ENCODE data around the gene PLSCR1. TPM values are rescaled to one million over a fixed set of nuclear protein-coding genes. Genes with fewer than 3 reads are reported as not detected.

Gene PLSCR1
- total RNA-seq, 1 donor from 2014 or later = 86.9 TPM

GRCh38 chr3:146574173-146574572 is 29.8 kb upstream of the PLSCR1 start:
- no peak overlapping the region for H3K4me3 Mint-ChIP-seq (ENCODE audit: low read depth)
- no peak for DNase-seq (ENCODE audit: low spot score, unreplicated experiment)
- H3K36me3 Mint-ChIP-seq (ENCODE audit: insufficient read depth) = no peaks in the 10 kb centered on the region
- H3K4me1 Mint-ChIP-seq (ENCODE audit: low read depth) = peaks cover 15% of the 10 kb centered on the region
- H3K27me3 Mint-ChIP-seq = no peaks in the 10 kb centered on the region
- TF ChIP-seq, protein P1, sequence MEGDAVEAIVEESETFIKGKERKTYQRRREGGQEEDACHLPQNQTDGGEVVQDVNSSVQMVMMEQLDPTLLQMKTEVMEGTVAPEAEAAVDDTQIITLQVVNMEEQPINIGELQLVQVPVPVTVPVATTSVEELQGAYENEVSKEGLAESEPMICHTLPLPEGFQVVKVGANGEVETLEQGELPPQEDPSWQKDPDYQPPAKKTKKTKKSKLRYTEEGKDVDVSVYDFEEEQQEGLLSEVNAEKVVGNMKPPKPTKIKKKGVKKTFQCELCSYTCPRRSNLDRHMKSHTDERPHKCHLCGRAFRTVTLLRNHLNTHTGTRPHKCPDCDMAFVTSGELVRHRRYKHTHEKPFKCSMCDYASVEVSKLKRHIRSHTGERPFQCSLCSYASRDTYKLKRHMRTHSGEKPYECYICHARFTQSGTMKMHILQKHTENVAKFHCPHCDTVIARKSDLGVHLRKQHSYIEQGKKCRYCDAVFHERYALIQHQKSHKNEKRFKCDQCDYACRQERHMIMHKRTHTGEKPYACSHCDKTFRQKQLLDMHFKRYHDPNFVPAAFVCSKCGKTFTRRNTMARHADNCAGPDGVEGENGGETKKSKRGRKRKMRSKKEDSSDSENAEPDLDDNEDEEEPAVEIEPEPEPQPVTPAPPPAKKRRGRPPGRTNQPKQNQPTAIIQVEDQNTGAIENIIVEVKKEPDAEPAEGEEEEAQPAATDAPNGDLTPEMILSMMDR (IDR thresholded peaks at IDR 0.05; ENCODE audit: unreplicated experiment) = no peak
- no peak overlapping the region for H3K27ac Mint-ChIP-seq
- no peaks in the 10 kb centered on the region for H3K9me3 Mint-ChIP-seq (ENCODE audit: low read depth)

GRCh38 chr3:146569314-146569713 is 24.9 kb upstream of the PLSCR1 start:
- TF ChIP-seq, protein P1 (IDR thresholded peaks at IDR 0.05; ENCODE audit: unreplicated experiment) = no peak
- no peak for DNase-seq (ENCODE audit: low spot score, unreplicated experiment)
- Mint-ChIP-seq H3K27ac (no peak overlapping the region), H3K36me3 (ENCODE audit: insufficient read depth) (no peaks in the 10 kb centered on the region), H3K27me3 (no peaks in the 10 kb centered on the region), H3K9me3 (ENCODE audit: low read depth) (peaks cover 3% of the 10 kb centered on the region), H3K4me3 (ENCODE audit: low read depth) (no peak overlapping the region), H3K4me1 (ENCODE audit: low read depth) (no peaks in the 10 kb centered on the region)

DNA sequence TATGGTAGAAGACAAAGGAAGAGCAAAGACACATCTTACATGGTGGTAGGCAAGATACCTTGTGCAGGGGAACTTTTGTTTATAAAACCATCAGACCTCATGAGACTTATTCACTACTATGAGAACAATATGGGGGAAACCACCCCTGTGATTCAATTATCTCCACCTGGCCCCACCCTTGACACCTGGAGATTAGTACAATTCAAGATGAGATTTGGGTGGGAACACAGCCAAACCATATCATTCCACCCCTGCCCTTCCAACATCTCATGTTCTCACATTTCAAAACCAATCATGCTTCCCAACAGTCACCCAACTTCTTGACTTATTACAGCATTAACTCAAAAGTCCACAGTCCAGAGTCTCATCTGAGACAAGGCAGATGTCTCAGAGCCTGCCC is 21.7 kb upstream of the PLSCR1 start:
- peaks cover 10% of the 10 kb centered on the region for H3K9me3 Mint-ChIP-seq (ENCODE audit: low read depth)
- DNase-seq (ENCODE audit: low spot score, unreplicated experiment) = no peak
- no peaks in the 10 kb centered on the region for H3K27me3 Mint-ChIP-seq

DNA sequence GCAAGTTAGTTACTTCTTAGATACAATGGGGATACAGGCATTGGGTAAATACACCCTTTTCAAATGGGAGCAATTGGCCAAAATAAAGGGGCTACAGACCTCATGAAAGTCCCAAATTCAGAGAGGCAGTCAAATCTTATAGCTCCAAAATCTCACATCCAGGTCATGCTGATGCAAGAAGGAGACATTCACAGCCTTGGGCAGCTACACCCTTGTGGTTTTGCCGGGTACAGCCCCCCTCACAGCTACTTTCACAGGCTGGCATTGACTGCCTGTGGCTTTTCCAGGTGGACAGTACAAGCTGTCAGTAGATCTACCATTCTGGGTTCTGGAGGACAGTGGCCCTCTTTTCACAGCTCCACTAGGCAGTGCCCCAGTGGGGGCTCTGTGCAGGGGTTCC is 17.5 kb upstream of the PLSCR1 start:
- Mint-ChIP-seq H3K27me3 (no peaks in the 10 kb centered on the region), H3K36me3 (ENCODE audit: insufficient read depth) (no peaks in the 10 kb centered on the region), H3K4me3 (ENCODE audit: low read depth) (no peak overlapping the region), H3K9me3 (ENCODE audit: low read depth) (peaks cover 16% of the 10 kb centered on the region), H3K4me1 (ENCODE audit: low read depth) (peaks cover 1% of the 10 kb centered on the region), H3K27ac (peak overlapping the region; percentile 29)
- TF ChIP-seq, protein P1 (IDR thresholded peaks at IDR 0.05; ENCODE audit: unreplicated experiment) = no peak
- no peak for DNase-seq (ENCODE audit: low spot score, unreplicated experiment)

More for the DNA sequence above, 21.7 kb upstream of the PLSCR1 start:
- Mint-ChIP-seq H3K4me1 (ENCODE audit: low read depth) (no peaks in the 10 kb centered on the region), H3K36me3 (ENCODE audit: insufficient read depth) (no peaks in the 10 kb centered on the region), H3K27ac (no peak overlapping the region), H3K4me3 (ENCODE audit: low read depth) (no peak overlapping the region)
- TF ChIP-seq, protein P1 (IDR thresholded peaks at IDR 0.05; ENCODE audit: unreplicated experiment) = no peak

GRCh38 chr3:146561463-146561862 is 17.1 kb upstream of the PLSCR1 start:
- no peaks in the 10 kb centered on the region for H3K27me3 Mint-ChIP-seq

More at GRCh38 chr3:146561463-146561862, 17.1 kb upstream of the PLSCR1 start:
- Mint-ChIP-seq H3K27ac (peak overlapping the region; percentile 29), H3K9me3 (ENCODE audit: low read depth) (peaks cover 16% of the 10 kb centered on the region), H3K4me3 (ENCODE audit: low read depth) (no peak overlapping the region), H3K4me1 (ENCODE audit: low read depth) (peaks cover 1% of the 10 kb centered on the region), H3K36me3 (ENCODE audit: insufficient read depth) (no peaks in the 10 kb centered on the region)
- DNase-seq (ENCODE audit: low spot score, unreplicated experiment) = no peak
- TF ChIP-seq, protein P1 (IDR thresholded peaks at IDR 0.05; ENCODE audit: unreplicated experiment) = no peak

All from progenitor cell of endocrine pancreas (in vitro differentiated cells).